ENCODE results near the gene ITIH3.

- no peak for TF ChIP-seq CTCF (IDR thresholded peaks at IDR 0.05)
- TF ChIP-seq POLR2A (IDR thresholded peaks at IDR 0.05), result no peak
Observed at GRCh38 chr3:52816654-52817053, 22.1 kb downstream of the ITIH3 start.

All from uterus (tissue), 2 donors.